ENCODE results near the gene SEPTIN11. TPM values are rescaled to one million over a fixed set of nuclear protein-coding genes. Genes with fewer than 3 reads are reported as not detected.

SEPTIN11 gene
- total and polyA plus RNA-seq, 9 of the 15 experiments (the other 6 are each of a cell fraction or from before 2014, with no cell fraction given) = 25.7 to 142 (median 84.3) TPM

DNA sequence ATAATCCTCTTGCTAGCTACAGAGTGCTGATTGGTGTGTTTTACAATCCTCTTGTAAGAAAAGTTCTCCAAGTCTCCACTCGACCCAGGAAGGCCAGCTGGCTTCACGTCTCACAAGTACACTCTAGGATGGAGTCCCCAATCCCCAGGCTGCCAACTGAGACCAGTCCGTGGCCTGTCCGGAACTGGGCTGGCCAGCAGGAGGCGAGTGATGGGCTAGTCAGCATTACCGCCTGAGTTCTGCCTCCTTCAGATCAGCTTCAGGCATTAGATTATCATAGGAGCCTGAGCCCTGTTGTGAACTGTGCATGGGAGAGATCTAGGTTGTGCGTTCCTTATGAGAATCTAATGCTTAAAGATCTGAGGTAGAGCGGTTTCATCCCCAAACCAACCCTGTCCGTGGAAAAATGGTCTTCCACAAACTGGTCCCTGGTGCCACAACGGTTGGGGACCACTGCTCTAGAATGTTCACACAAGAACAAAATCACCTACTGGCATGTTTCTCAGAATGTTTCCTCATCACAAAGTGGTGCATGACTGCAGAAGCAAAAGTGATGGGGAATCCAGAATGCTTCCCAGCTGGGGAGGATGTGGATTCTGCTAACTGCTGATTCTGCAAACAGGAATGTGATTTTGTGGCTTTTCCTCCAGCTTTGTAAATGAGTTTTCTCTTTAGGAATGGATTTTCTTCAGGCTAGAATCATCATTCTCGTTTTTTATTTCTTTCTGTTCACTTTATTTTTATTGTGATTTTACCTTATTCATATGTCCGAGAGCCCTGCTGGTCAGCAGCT is 40.9 kb downstream of the SEPTIN11 start:
- POLR2A ChIA-PET = interaction anchor here (0.9 kb wide), 1 partner anchor 19 kb away, joined by 3 read pairs; no protein-coding TSS in a partner anchor

More for the DNA sequence above, 40.9 kb downstream of the SEPTIN11 start:
- FAIRE-seq = no peak
- Histone ChIP-seq H2AFZ (ENCODE audit: low read depth, low read length) (no peak overlapping the region), H3K4me1 (replicated peaks in 1 of 2; ENCODE audit: control insufficient read depth in 2 of 2, insufficient read depth in 2 of 2, low read length in 2 of 2) (no peaks in the 10 kb centered on the region), H3K4me3 (no peak overlapping the region), H3K36me3 (ENCODE audit: control insufficient read depth, insufficient read depth, low read length) (peaks cover 2% of the 10 kb centered on the region; the same call in 1 of the 3 replicates), H3K9me1 (ENCODE audit: control insufficient read depth, insufficient read depth, low read length) (peaks cover 3% of the 10 kb centered on the region), H3K79me2 (ENCODE audit: control insufficient read depth, insufficient read depth, low read length) (peaks cover 41% of the 10 kb centered on the region; the same call in 2 of the 3 replicates), H3K27me3 (ENCODE audit: control insufficient read depth in 2 of 2, insufficient read depth in 2 of 2, low read length in 2 of 2) (no peaks in the 10 kb centered on the region), H3K27ac (ENCODE audit: extremely low read depth, low read depth, low read length) (no peak overlapping the region), H3K9me3 (replicated peaks; ENCODE audit: control insufficient read depth, insufficient read depth, low read depth, low read length) (no peaks in the 10 kb centered on the region; the same call in 1 of the 2 replicates), H3K9ac (ENCODE audit: insufficient read depth in 1 of 2, low read depth in 2 of 2, low read length in 2 of 2) (no peak overlapping the region), H3K4me2 (ENCODE audit: insufficient read depth, low read length) (no peak overlapping the region), H4K20me1 (replicated peaks; ENCODE audit: control insufficient read depth, insufficient read depth, low read length) (no peaks in the 10 kb centered on the region)
- TF ChIP-seq ZBTB34 (CRISPR knock-in tag; IDR thresholded peaks at IDR 0.05) = no peak
- TF ChIP-seq, protein P1, sequence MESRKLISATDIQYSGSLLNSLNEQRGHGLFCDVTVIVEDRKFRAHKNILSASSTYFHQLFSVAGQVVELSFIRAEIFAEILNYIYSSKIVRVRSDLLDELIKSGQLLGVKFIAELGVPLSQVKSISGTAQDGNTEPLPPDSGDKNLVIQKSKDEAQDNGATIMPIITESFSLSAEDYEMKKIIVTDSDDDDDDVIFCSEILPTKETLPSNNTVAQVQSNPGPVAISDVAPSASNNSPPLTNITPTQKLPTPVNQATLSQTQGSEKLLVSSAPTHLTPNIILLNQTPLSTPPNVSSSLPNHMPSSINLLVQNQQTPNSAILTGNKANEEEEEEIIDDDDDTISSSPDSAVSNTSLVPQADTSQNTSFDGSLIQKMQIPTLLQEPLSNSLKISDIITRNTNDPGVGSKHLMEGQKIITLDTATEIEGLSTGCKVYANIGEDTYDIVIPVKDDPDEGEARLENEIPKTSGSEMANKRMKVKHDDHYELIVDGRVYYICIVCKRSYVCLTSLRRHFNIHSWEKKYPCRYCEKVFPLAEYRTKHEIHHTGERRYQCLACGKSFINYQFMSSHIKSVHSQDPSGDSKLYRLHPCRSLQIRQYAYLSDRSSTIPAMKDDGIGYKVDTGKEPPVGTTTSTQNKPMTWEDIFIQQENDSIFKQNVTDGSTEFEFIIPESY (CRISPR knock-in tag; IDR thresholded peaks at IDR 0.05) = peak; percentile 69; the same call in 1 of the 2 replicates
- CTCF ChIA-PET (ENCODE audit: low intra/inter-chr PET ratio) = no interaction called here
- no TSS peak for BruUV-seq (replicated peaks)
- ATAC-seq = no peak
- WGBS (ENCODE audit: insufficient coverage, low coverage, missing lambda C conversion rate) = 89% methylated on average over 12 of the region's 12 CpGs
- in situ Hi-C loops (cut with MboI) = no loop called here
- intact Hi-C loops (cut with micrococcal nuclease) = no loop called here
- no peak for DNase-seq (ENCODE audit: extremely low read depth in 1 of 4, low spot score in 3 of 4)
